GM21619 (cell line): Measurements from ENCODE around the gene RBM4B.
"Not testable (repeated sequence)": the region's sequence is repeated elsewhere in the genome, so short reads cannot be mapped to it uniquely, and the experiment has no call there.

Experiments used
- ATAC-seq: cut with Tn5 transposase; IDR thresholded peaks from one replicate; pipeline ENCODE4 v1.9.1; 2021; ENCODE audit not compliant: unreplicated experiment

Gene RBM4B

GRCh38 chr11:66643745-66644437 lies 33.8 kb downstream of the RBM4B start:
- no peak for ATAC-seq

DNA sequence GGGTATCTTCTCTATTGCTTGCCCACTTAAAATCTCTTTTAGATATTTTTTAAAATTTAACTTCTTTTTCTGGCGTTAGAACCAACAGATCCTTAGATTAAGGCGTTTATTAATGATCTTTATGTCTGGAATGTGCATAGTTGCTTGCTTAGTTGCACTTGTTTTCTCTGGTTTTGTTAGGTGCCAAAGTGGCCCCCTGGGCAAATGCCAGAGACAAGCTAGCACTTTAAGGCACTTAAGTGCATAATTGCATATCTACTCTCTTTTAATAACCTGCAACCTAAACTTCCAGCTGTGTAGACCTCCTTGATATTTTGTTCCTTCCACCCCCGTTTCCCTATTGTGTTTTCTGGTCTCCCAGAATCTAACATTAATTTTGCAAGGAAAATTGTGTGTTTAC lies 35.9 kb downstream of the RBM4B start:
- no peak for ATAC-seq

DNA sequence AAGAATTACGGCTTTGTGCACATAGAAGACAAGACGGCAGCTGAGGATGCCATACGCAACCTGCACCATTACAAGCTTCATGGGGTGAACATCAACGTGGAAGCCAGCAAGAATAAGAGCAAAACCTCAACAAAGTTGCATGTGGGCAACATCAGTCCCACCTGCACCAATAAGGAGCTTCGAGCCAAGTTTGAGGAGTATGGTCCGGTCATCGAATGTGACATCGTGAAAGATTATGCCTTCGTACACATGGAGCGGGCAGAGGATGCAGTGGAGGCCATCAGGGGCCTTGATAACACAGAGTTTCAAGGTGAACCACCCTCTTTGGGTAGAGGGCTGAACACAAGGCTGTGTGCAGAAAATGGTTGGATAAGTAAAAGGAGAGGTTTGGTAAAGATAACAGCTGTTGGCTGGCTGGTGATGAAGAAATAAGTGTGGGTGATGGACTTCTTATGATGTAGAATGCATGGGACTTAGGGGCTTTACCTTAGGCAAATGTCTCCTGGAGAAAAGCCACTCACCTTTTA lies 37.8 kb downstream of the RBM4B start:
- ATAC-seq = not testable (repeated sequence)

DNA sequence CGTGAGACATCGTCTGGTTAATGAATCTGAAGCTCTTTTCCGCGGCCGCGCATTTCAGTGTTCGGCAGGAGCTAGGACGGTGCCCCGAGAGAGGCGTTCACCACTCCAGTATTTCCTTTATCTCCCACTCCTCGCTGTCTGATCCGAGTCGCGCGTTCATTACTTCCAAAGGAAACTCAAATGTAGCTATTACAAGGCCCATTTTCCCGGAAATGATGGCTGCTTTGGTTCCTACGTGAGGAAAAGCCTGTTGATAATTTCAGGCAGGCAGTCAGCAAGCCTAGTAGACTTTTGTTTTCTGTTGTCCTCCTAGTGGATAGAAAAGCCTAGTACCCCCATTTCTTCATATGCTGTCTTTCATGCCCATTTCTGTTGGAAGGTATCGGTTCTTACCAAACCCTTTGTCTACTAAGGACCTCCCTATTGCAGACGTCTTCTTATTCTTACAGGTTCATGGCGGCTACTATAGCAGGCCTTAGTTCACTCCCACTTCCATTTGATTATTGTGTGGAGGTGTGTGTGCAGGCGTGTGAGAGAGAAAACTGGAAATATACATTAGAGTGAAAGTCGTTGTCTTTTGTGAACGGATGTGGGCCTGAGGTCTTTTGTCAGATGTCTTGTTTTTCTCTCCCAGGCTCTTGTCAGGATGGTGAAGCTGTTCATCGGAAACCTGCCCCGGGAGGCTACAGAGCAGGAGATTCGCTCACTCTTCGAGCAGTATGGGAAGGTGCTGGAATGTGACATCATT lies 38.4 kb downstream of the RBM4B start:
- ATAC-seq = no peak

DNA sequence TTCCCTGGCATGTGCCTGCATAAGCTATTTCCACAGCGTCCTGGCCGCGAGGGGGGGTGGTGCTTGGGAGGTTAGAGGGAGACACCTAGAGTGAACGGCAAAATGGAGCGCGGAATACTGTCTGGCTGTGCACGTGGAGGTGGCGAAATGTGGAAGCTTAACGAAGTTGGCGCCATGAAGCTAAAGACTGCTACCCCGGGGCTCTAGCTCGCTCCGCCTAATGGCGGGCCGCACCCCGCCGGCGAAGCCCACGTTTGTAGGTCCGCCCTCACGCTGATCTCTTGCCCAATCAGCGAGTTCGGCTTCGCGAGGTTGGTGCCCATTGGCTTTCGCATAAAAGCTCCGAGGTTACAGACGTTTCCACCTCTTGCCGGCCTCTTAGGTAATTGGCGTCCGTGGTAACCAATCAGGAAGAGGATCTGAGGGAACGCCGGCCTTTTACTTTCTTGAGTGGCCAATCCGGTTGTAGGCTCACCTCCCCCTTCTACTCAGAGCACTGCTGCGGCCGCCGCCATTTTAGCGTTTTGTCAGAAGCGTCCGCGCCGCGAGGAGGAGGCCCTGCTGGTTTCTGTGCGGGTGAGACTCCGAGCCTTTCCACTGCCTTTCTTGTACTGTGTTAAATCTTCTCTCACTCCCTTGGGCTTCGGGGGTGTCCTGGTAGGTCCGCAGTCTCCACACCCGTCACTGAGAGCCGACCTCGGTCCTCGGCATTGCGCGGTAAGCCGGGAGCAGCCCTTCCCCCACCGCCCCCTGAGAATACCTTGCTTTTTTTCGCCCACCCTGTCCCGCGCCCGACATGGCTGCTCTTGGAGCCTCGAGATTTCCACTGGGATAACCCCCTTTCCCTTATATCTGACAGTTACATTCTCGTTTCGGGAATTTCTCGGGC lies 39.3 kb downstream of the RBM4B start, which contains the start of gene RBM4:
Gene RBM4 (plus strand): TSS at position 527 of the 889 bp plus-strand sequence. CDS start 1,009 bp downstream, outside the sequence.
- ATAC-seq = peak; percentile 91

DNA sequence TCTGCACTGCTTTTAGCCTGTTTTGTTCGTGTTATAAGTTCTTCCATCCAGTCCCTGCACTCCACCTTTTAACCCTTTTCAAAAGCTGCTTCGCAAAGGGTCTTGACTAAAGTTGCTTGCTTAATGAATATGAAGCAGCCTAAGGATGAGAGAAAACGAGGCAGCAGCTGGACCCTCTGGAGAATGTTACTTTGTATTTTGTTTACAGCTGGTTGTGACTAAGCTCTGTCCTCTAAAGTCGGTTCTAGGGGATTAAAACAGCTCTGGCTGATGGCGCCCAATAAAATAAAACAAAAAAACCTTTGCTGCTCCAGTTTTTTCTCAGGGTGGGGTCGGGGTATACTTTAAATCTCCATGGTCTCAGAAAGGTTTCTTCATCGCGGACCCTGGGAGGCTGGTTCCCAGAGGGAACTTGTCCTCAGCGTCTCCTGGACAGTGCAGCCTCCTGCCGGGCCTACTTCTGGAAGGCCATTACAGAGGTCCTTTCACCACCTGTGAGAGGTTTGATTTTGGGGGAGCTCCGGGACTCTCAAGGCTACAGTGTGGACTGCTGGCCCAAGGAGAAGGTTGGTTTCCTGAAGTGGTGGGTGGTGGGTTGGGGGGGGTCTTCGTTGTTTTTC lies 40.0 kb downstream of the RBM4B start:
- no peak for ATAC-seq

GRCh38 chr11:66636411-66636810 lies 41.3 kb downstream of the RBM4B start:
- no peak for ATAC-seq

GRCh38 chr11:66632952-66633351 lies 44.7 kb downstream of the RBM4B start:
- ATAC-seq = no peak

DNA sequence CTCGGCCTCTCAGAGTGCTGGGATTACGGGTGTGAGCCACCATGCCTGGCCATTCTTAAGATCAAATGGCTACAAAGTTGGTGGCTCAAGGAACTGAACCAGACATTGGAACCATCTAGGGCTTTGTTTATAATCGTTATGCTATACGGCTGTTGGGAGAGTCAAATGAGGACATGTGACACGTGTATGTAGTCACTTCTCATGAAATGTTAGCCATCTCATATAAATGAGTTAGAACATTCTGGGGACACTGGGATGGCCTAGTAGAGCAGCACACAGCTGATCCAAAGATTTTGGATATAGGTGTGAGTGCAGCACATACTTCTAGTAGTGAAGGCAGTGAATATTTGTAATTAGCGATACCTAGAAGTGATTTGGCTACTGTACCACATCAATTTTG lies 45.8 kb downstream of the RBM4B start:
- no peak for ATAC-seq

DNA sequence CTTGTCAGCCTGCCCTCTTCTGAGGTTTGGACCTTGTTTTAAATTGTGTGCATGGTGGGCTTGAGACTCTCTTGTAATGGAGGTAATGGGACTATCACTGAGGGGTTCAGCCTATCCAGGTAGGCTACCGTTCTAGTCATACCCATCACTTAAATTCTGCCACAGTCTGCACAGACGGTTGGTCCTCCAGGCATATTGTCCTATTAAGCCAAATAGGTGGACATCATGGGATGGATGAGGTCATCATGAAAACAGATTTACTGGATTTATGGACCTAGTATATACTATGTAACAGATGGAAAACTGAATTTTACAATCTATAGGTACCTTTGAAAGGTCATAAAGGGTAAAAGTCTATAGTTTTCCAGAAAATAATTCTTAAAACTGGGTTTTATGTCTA lies 48.3 kb downstream of the RBM4B start:
- ATAC-seq = no peak

GRCh38 chr11:66628061-66628603 lies 49.6 kb downstream of the RBM4B start:
- no peak for ATAC-seq

DNA sequence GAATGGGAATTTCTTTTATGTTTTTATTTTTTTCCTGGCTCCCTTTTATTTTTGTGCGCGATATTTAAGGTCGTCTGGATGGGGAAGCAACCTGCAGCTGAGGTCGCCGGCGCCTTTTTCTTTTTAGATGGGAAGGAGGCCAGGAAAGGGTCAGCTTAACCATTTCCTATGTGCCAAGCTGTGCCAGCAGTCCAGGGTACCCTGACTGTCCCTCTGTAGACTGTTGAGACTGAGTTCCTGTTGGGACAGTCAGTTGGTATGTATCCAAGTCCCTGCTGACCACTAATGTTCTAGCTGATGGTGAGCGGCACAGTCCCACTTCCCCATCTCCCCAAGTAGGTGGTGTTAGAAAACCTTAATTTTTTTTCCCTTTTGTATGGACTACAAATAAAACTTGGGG lies 50.8 kb downstream of the RBM4B start:
- ATAC-seq = no peak

- no peak for ATAC-seq
Measured at GRCh38 chr11:66626382-66626781, 51.3 kb downstream of the RBM4B start.

- no peak for ATAC-seq
Measured at GRCh38 chr11:66625752-66626149, 51.9 kb downstream of the RBM4B start.

- ATAC-seq = no peak
Measured at GRCh38 chr11:66625041-66625751, 52.5 kb downstream of the RBM4B start.

DNA sequence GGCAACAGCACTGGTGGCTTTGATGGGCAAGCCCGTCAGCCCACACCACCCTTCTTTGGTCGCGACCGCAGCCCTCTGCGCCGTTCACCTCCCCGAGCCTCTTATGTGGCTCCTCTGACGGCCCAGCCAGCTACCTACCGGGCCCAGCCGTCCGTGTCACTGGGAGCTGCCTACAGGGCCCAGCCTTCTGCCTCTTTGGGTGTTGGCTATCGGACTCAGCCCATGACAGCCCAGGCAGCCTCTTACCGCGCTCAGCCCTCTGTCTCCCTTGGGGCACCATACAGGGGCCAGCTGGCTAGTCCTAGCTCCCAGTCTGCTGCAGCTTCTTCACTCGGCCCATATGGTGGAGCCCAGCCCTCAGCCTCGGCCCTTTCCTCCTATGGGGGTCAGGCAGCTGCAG lies 53.2 kb downstream of the RBM4B start:
- ATAC-seq = no peak

DNA sequence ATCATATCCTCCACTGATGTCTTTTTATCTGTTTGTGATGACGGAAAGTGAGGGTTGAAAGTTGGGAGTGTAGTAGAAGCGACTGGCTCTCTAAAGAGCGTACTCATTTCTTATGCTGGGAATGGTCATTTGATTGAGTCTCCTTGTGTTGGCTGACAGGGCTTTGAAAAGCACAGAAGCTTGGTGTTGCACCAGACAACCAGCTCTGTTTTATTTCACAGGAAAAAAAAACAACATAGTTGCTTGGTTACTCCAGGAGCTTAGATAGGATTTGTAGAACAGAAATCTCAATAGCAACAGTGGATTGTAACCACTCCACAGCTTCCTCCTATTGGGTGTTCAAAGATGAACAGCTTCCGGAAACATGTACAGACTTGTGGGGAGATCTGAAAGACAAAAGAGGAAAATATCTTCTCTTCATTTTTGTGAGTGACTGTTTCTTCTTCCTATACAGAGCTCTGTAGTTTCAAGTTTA lies 58.6 kb downstream of the RBM4B start:
- no peak for ATAC-seq

DNA sequence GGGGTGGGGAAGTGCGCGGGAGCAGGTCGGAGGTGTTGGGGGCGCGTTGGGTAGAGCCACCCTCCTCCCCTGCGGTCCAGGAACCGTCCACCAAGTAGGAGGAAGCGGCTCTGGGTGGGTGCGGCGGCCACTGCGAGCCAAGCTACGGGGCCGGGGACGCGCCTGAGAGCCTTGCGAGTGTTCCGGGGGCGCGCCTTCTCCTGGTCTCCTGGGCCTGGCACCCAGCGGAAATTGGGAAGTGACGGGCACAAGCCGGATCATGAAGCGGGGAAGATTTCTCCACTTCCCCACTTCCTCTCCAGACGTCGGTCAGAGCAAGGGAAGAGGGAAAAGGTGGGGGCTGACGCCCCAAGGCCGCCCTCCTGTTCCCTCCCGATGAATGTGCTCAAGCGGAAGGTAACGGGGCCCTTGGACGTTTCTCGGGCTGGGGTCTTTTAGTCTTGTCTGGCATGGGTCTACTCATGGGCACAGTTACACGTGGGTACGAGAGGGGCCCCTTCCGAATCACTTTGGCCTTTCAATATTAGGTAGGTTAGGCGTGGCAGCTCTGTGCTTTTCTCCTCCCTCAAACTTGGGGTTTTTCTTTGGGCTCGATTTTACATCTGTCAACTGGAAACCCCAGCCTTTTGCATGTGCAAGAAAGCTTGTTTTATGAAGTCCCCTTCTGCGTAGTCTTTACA lies 60.4 kb downstream of the RBM4B start:
- no peak for ATAC-seq
